Peyer's patch (tissue), 4 donors: ENCODE data around the gene RPGR.

Source experiments
- CTCF ChIP-seq, 6 experiments: fragments of 450-650 bp in 4 of 6; fragments of 200-600 bp in 2 of 6; sonication (generic) in 1 of 6; IDR thresholded peaks; one replicate each; pipeline ENCODE4 v1.5.1; 2017 to 2019; ENCODE audit warnings: antibody characterized with exemption in 6 of 6, mild to moderate bottlenecking in 3 of 6, moderate library complexity in 1 of 6
- POLR2A ChIP-seq, 2 donors: fragments of 450-650 bp; IDR thresholded peaks; one replicate each; pipeline ENCODE4 v1.5.1; 2017; ENCODE audit warnings: antibody characterized with exemption in 2 of 2, mild to moderate bottlenecking in 2 of 2, moderate library complexity in 2 of 2

DNA sequence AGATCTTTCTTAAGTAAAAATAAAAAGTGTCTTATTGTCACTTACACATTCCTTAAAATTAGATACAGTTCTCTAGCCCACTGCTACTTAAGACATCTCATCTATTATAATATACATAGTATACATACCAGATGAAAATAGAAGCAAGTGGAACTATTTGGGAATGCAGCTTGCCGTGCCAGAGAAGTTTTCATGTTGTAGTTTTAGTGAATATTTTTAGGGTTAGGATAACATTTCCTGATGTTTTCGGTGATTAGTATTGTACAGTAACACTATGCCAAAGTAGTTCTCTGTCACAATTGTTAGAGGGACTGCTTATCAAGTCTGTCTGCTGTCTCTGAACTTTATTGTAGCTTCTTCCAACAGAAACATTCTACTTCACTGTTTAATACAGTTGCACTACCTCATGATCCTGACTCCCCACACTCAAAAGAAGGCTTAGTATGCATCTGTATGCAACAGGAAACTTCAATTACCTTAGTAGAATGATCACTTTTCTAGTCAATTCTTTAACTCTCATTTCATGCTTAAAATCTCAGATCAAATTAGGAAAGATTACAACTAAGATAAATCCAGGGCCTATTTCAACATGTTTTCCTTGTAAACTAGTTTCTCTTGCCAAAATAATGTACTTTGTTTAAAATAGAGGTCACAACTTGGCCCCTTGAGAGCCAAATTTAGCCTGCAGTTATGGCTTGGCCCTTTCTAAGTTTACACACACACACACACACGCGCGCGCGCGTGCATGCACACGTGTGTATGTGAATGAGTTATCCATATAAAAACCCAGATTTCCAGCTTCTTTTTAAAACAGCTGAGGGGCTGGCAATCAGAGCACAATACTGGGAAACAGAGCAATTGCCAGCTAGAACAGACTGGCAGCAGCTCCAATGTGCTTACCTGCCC is 64.3 kb downstream of the RPGR start:
- no peak for TF ChIP-seq CTCF (IDR thresholded peaks at IDR 0.05)
- TF ChIP-seq POLR2A (IDR thresholded peaks at IDR 0.05) = no peak
